Aorta (tissue), 5 donors: ENCODE data around the gene FN3K. TPM values are rescaled to one million over a fixed set of nuclear protein-coding genes. Genes with fewer than 3 reads are reported as not detected.
"Not testable (repeated sequence)": the region's sequence is repeated elsewhere in the genome, so short reads cannot be mapped to it uniquely, and the experiment has no call there.

Experiments used
- ATAC-seq: fragments of 200-7000 bp; cut with Tn5 transposase; one replicate; pipeline ENCODE4 v1.9.1; 2022; ENCODE audit warnings: moderate library complexity; ENCODE audit not compliant: low FRiP score
- DNase-seq, 2 donors: peaks; one replicate each; pipeline ENCODE4 v3.0.0-alpha.2; 2020
- H3K27ac ChIP-seq, 2 donors: one replicate each; pipeline ENCODE4 v1.5.1; 2013; ENCODE audit warnings: low read length in 2 of 2, mild to moderate bottlenecking in 2 of 2, moderate library complexity in 2 of 2, control low read depth in 1 of 2, inconsistent platforms in 1 of 2, low read depth in 1 of 2
- H3K27me3 ChIP-seq, 2 donors: one replicate each; pipeline ENCODE4 v1.6.1; 2013; ENCODE audit warnings: control low read depth in 1 of 2, low read length in 1 of 2, mild to moderate bottlenecking in 1 of 2, moderate library complexity in 1 of 2; ENCODE audit not compliant: insufficient read depth in 2 of 2, control insufficient read depth in 1 of 2
- H3K36me3 ChIP-seq, 2 donors: one replicate each; pipeline ENCODE4 v1.6.1; 2013; ENCODE audit warnings: control low read depth in 1 of 2, low read length in 1 of 2, mild to moderate bottlenecking in 1 of 2; ENCODE audit not compliant: insufficient read depth in 2 of 2, control insufficient read depth in 1 of 2
- H3K4me1 ChIP-seq, 2 donors: one replicate each; pipeline ENCODE4 v1.6.1; 2013; ENCODE audit warnings: low read length in 2 of 2, control low read depth in 1 of 2, mild to moderate bottlenecking in 1 of 2, moderate library complexity in 1 of 2; ENCODE audit not compliant: insufficient read depth in 2 of 2, control insufficient read depth in 1 of 2
- H3K4me3 ChIP-seq, 2 donors: one replicate each; pipeline ENCODE4 v1.5.1; 2013; ENCODE audit warnings: low read length in 2 of 2, control low read depth in 1 of 2, mild to moderate bottlenecking in 1 of 2
- H3K9me3 ChIP-seq: one replicate; pipeline ENCODE4 v1.6.1; 2013; ENCODE audit warnings: mild to moderate bottlenecking, low read length; ENCODE audit not compliant: control insufficient read depth
- WGBS, 2 donors: extraction: QIAGEN DNeasy Blood & Tissue Kit; methylation state at CpG; one replicate each; pipeline ENCODE4 v1.1.7; 2013; 5-methylcytosine and 5-hydroxymethylcytosine counted together
- intact Hi-C, 2 donors: fragments of 100-400 bp; cut with DNase I; formaldehyde crosslinking; loops; one replicate each; pipeline versions ENCODE4 v1.14.2 to v1.15.0; 2022
- polyA plus RNA-seq, 2 donors: library from polyadenylated mRNA; stranded (reverse); fragments of 200-250 nt; gene quantifications; one replicate each; pipeline ENCODE4 v1.2.3, GENCODE V29; 2013
- total RNA-seq, 2 donors: library from RNA; stranded (reverse); fragmentation: NEBNext Ultra II Directional; extraction: Animal tissue kit (Norgen Biotek cat#: 25700); gene quantifications; one replicate each; pipeline ENCODE4 v1.2.1, GENCODE V29; 2021
- donor health status: healthy with polysubstance abuse.
- donor health status: Bipolar disorder and iron deficiency.
- donor health status: DM: no; HTN: no; CAD: no.
- donor health status: DM: no; HTN: no; CAD: no.
- donor health status: DM: yes; HTN: yes; CAD: no.

The FN3K gene
- total and polyA plus RNA-seq, 4 donors = 10.8 to 23.0 (median 17.5) TPM

GRCh38 chr17:82785581-82785980 lies 50.2 kb downstream of the FN3K start:
- not testable (repeated sequence) for DNase-seq, H3K27me3 ChIP-seq, H3K4me3 ChIP-seq, H3K4me1 ChIP-seq, H3K36me3 ChIP-seq, H3K9me3 ChIP-seq, ATAC-seq, H3K27ac ChIP-seq
- WGBS, 2 donors = 97% methylated on average over 15 to 16 of the region's 16 CpGs
- intact Hi-C loops = loop anchor here in 1 of 2 donors (10.0 kb wide), 1 partner anchor 89 kb away; no protein-coding TSS in a partner anchor

GRCh38 chr17:82786427-82786826 lies 51.0 kb downstream of the FN3K start:
- Histone ChIP-seq H3K9me3 (no peaks in the 10 kb centered on the region), H3K4me3 (no peak overlapping the region), H3K4me1 (no peaks in the 10 kb centered on the region), H3K27me3 (no peaks in the 10 kb centered on the region), H3K27ac (no peak overlapping the region), H3K36me3 (peaks cover 0 to 5% of the 10 kb centered on the region in 2 donors)
- intact Hi-C loops = loop anchor here in 1 of 2 donors (10.0 kb wide), 1 partner anchor 88 kb away; no protein-coding TSS in a partner anchor
- 97 to 99% methylated on average over 9 to 10 of the region's 10 CpGs for WGBS, 2 donors
- ATAC-seq (no peak), DNase-seq (no peak)

GRCh38 chr17:82787081-82787848 lies 51.9 kb downstream of the FN3K start:
- H3K36me3 ChIP-seq = peaks cover 0 to 5% of the 10 kb centered on the region in 2 donors
- peak; percentile 59 for ATAC-seq
- WGBS, 2 donors = 92 to 93% methylated on average over 27 of the region's 27 CpGs

GRCh38 chr17:82788206-82789001 lies 53.0 kb downstream of the FN3K start:
- intact Hi-C loops = loop anchor here in 1 of 2 donors (10.0 kb wide), 1 partner anchor 86 kb away; no protein-coding TSS in a partner anchor
- no peaks in the 10 kb centered on the region for H3K9me3 ChIP-seq
- no peaks in the 10 kb centered on the region for H3K4me1 ChIP-seq
- ATAC-seq (no peak), DNase-seq (no peak)
- H3K27ac ChIP-seq = no peak overlapping the region
- peaks cover 0 to under 1% of the 10 kb centered on the region in 2 donors for H3K36me3 ChIP-seq
- 87 to 91% methylated on average over 18 of the region's 18 CpGs for WGBS, 2 donors
- no peak overlapping the region for H3K4me3 ChIP-seq
- H3K27me3 ChIP-seq = no peaks in the 10 kb centered on the region

More at GRCh38 chr17:82787081-82787848, 51.9 kb downstream of the FN3K start:
- intact Hi-C loops = loop anchor here in 1 of 2 donors (10.0 kb wide), 1 partner anchor 88 kb away; no protein-coding TSS in a partner anchor
- Histone ChIP-seq H3K4me1 (no peaks in the 10 kb centered on the region), H3K27ac (no peak overlapping the region), H3K4me3 (no peak overlapping the region), H3K27me3 (no peaks in the 10 kb centered on the region), H3K9me3 (no peaks in the 10 kb centered on the region)
- DNase-seq = peak in 1 of 2 donors; percentile 87

GRCh38 chr17:82789051-82789592 lies 53.7 kb downstream of the FN3K start:
- Histone ChIP-seq H3K4me3 (no peak overlapping the region), H3K27ac (no peak overlapping the region), H3K9me3 (no peaks in the 10 kb centered on the region), H3K4me1 (no peaks in the 10 kb centered on the region), H3K27me3 (no peaks in the 10 kb centered on the region), H3K36me3 (no peaks in the 10 kb centered on the region)
- ATAC-seq (no peak), DNase-seq (no peak)
- WGBS, 2 donors = 93 to 94% methylated on average over 19 of the region's 19 CpGs
- intact Hi-C loops = loop anchor here in 1 of 2 donors (10.0 kb wide), 1 partner anchor 86 kb away; no protein-coding TSS in a partner anchor

- no peak overlapping the region for H3K4me3 ChIP-seq
- H3K27ac ChIP-seq = no peak overlapping the region
- peak; percentile 8 for ATAC-seq
- 96 to 97% methylated on average over 18 of the region's 18 CpGs for WGBS, 2 donors
- no peaks in the 10 kb centered on the region for H3K36me3 ChIP-seq
- H3K27me3 ChIP-seq = no peaks in the 10 kb centered on the region
- H3K4me1 ChIP-seq = no peaks in the 10 kb centered on the region
- no peak for DNase-seq
- no peaks in the 10 kb centered on the region for H3K9me3 ChIP-seq
- intact Hi-C loops = loop anchor here in 1 of 2 donors (10.0 kb wide), 1 partner anchor 85 kb away; no protein-coding TSS in a partner anchor
These were observed 54.4 kb downstream of the FN3K start for GRCh38 chr17:82789806-82790205.

- no peaks in the 10 kb centered on the region for H3K9me3 ChIP-seq
- H3K27ac ChIP-seq = no peak overlapping the region
- no peak for DNase-seq
- no peaks in the 10 kb centered on the region for H3K4me1 ChIP-seq
- 92 to 96% methylated on average over 13 of the region's 13 CpGs for WGBS, 2 donors
- H3K36me3 ChIP-seq = no peaks in the 10 kb centered on the region
- ATAC-seq = no peak
- H3K4me3 ChIP-seq = no peak overlapping the region
- intact Hi-C loops = no loop called here
- H3K27me3 ChIP-seq = no peaks in the 10 kb centered on the region
These were observed 55.0 kb downstream of the FN3K start for GRCh38 chr17:82790391-82790790.

- Histone ChIP-seq H3K4me3 (no peak overlapping the region), H3K36me3 (no peaks in the 10 kb centered on the region), H3K9me3 (no peaks in the 10 kb centered on the region), H3K27me3 (no peaks in the 10 kb centered on the region), H3K27ac (no peak overlapping the region), H3K4me1 (no peaks in the 10 kb centered on the region)
- no peak for ATAC-seq
- no peak for DNase-seq
- WGBS, 2 donors = 85 to 88% methylated on average over 12 of the region's 12 CpGs
- intact Hi-C loops = no loop called here
These were observed 56.1 kb downstream of the FN3K start for GRCh38 chr17:82791532-82791931.
